ENCODE results near the gene ARMH3. TPM values are rescaled to one million over a fixed set of nuclear protein-coding genes. Genes with fewer than 3 reads are reported as not detected.

Gene ARMH3
- total RNA-seq, 4 donors from 2014 or later, result 9.7 to 14.9 (median 13.4) TPM

DNA sequence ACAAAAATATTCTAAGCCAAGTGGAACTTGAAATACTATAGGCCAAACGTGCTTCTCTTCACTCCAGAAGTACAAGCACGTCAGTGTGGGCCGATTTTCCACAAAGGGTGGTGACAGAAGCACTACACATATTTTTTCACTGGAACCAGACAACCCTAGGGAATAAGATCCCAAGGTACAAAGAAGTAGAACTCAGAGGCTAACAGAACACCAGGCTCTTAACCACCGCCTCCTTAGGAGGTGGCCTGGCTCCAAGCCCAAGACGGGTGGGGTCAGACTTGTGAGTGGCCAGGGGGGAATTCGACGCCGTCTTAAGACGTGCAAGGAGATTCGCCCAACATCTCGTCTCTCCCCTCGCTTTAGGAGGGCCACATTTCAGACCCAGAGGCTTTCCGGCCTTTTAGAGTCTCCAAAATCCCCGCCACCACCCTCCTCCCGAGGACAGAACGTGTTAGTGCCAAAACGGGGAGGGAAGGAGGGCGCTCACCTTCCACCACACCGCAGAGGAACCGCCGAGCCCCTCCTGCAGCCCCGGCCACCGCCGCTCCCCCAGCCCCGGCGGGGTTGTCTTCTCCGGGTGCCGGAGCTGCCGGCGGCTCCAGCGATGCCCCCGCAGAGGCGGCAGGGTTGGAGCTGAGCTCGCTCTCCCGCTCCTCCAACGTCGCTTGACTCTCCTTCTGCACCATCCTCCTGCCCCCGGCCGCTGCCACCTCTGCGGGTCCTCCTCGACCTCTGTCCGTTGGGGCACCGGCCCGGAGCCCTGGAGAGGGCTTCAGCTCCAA is 238.4 kb downstream of the ARMH3 start:
- intact Hi-C loops (cut with DNase I; ENCODE audit: low total_unique reads), result loop anchor here (1.0 to 10.0 kb wide), 7 partner anchors 35 to 1283 kb away; partner anchors contain the start of genes ACTR1A, BTRC, HIF1AN and HPS6

DNA sequence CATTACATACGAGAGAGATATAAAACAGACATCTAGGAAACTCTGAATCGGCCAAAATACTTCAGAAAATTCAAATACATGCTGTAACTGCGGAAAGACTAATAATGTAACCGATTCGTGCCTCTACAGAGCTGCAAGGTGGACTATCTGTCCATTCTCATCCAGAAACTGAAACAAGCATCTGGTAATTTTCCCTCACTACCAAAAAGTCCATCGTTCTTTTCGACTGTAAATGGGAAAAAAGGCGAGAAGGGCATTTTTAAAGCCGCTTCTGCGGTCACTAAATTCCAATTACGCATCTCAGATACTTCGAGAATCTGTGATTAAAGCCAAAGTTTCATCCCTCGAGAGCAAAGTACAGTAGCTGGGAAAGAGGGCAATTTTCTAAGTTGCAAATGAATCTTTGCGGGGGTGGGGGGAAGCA is 239.0 kb downstream of the ARMH3 start:
- no peak for ATAC-seq
- in situ Hi-C loops (cut with MboI; ENCODE audit: low sequenced_read_pairs in 4 of 4), result no loop called here
- TF ChIP-seq, protein P1, sequence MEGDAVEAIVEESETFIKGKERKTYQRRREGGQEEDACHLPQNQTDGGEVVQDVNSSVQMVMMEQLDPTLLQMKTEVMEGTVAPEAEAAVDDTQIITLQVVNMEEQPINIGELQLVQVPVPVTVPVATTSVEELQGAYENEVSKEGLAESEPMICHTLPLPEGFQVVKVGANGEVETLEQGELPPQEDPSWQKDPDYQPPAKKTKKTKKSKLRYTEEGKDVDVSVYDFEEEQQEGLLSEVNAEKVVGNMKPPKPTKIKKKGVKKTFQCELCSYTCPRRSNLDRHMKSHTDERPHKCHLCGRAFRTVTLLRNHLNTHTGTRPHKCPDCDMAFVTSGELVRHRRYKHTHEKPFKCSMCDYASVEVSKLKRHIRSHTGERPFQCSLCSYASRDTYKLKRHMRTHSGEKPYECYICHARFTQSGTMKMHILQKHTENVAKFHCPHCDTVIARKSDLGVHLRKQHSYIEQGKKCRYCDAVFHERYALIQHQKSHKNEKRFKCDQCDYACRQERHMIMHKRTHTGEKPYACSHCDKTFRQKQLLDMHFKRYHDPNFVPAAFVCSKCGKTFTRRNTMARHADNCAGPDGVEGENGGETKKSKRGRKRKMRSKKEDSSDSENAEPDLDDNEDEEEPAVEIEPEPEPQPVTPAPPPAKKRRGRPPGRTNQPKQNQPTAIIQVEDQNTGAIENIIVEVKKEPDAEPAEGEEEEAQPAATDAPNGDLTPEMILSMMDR (IDR thresholded peaks at IDR 0.05 in 4 of 5, conservative IDR thresholded peaks at IDR 0.05 in 1 of 5), result no peak
- no peak for TF ChIP-seq POLR2A (IDR thresholded peaks at IDR 0.05)
- Histone ChIP-seq H3K27ac (peak overlapping the region; percentile 93 to 100 (median 96)), H3K27me3 (no peaks in the 10 kb centered on the region), H3K36me3 (peaks cover 0 to 5% of the 10 kb centered on the region in 2 donors), H3K4me1 (peaks cover 40 to 42% of the 10 kb centered on the region in 2 donors), H3K4me3 (peak overlapping the region; percentile 82 to 99 (median 98)), H3K9me3 (no peaks in the 10 kb centered on the region)
- DNase-seq, result no peak
- intact Hi-C loops (cut with DNase I; ENCODE audit: low total_unique reads), result loop anchor here (5.0 to 10.0 kb wide), 4 partner anchors 300 to 1282 kb away; partner anchors contain the start of genes ACTR1A, BTRC, HIF1AN and SUFU

More for the DNA sequence above, 238.4 kb downstream of the ARMH3 start:
- H3K4me1 ChIP-seq, result peaks cover 38 to 39% of the 10 kb centered on the region in 2 donors
- DNase-seq (peak; percentile 84 to 89), ATAC-seq (peak; percentile 45 to 64)
- no peaks in the 10 kb centered on the region for H3K27me3 ChIP-seq
- TF ChIP-seq, protein P1 (IDR thresholded peaks at IDR 0.05 in 4 of 5, conservative IDR thresholded peaks at IDR 0.05 in 1 of 5), result no peak
- peak; percentile 22 to 30 for TF ChIP-seq POLR2A (IDR thresholded peaks at IDR 0.05)
- no peaks in the 10 kb centered on the region for H3K9me3 ChIP-seq
- peak overlapping the region; percentile 93 to 100 (median 96) for H3K27ac ChIP-seq
- peaks cover 0 to 3% of the 10 kb centered on the region in 2 donors for H3K36me3 ChIP-seq
- in situ Hi-C loops (cut with MboI; ENCODE audit: low sequenced_read_pairs in 4 of 4), result no loop called here
- peak overlapping the region; percentile 82 to 99 (median 98) for H3K4me3 ChIP-seq

DNA sequence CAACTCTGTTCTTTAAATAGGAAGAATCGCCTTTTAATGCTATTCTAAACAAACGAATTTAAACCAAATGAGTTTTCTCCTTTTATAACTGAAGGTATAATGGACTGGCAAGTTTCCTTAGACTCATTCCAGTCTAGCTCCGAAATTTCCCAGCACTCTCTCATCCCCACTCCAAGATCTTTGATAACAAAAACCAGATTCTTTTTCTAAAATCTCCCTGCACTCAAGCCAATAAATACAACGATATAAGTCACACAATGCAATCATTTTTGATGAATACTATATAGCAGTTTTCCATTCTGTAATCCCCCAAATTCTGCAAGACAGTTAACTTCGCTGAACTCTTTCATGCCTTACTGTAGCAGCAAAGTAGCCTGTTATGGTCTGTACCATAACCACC is 239.6 kb downstream of the ARMH3 start:
- intact Hi-C loops (cut with DNase I; ENCODE audit: low total_unique reads) (loop anchor here (5.0 to 10.0 kb wide), 4 partner anchors 301 to 1282 kb away; partner anchors contain the start of genes ACTR1A, BTRC, HIF1AN and SUFU), in situ Hi-C loops (cut with MboI; ENCODE audit: low sequenced_read_pairs in 4 of 4) (no loop called here)
- Histone ChIP-seq H3K27ac (peak overlapping the region in 3 of 4 donors; percentile 93 to 100 (median 99)), H3K4me1 (peaks cover 40 to 44% of the 10 kb centered on the region in 2 donors), H3K4me3 (peak overlapping the region; percentile 82 to 99 (median 98)), H3K36me3 (peaks cover 0 to 5% of the 10 kb centered on the region in 2 donors), H3K27me3 (no peaks in the 10 kb centered on the region), H3K9me3 (no peaks in the 10 kb centered on the region)
- DNase-seq (no peak), ATAC-seq (no peak)
- TF ChIP-seq, protein P1 (IDR thresholded peaks at IDR 0.05 in 4 of 5, conservative IDR thresholded peaks at IDR 0.05 in 1 of 5), result no peak
- no peak for TF ChIP-seq POLR2A (IDR thresholded peaks at IDR 0.05)

DNA sequence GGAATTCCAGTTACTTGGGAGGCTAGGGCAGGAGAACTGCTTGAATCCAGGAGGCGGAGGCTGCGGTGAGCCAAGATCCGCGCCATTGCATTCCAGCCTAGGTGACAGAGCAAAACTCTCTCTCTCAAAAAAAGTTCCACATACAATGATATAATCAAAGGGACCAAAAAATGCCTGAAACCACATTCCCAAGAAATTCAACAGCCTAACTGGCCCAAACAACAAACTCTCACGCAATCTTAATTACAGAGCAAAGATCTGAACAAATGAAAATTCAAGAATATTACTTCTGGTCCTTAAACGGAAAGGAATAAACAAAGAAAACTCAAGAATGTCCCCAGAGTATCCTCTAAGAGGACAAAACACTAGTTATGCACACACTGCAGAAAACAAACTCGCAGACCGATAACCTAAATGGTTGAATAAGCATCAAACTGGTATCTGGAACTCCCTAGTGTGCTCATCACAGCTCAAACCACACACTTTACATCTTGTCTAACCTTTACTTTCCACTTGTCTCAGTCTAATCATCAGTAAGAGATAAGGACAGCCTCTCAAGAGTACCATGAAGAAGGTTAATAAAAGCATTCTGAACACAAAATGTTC is 241.4 kb downstream of the ARMH3 start:
- H3K4me1 ChIP-seq, result peaks cover 39 to 44% of the 10 kb centered on the region in 2 donors
- TF ChIP-seq POLR2A (IDR thresholded peaks at IDR 0.05), result no peak
- TF ChIP-seq, protein P1 (IDR thresholded peaks at IDR 0.05 in 4 of 5, conservative IDR thresholded peaks at IDR 0.05 in 1 of 5), result no peak
- DNase-seq (no peak), ATAC-seq (no peak)
- H3K36me3 ChIP-seq, result peaks cover 0 to 16% of the 10 kb centered on the region in 2 donors
- no peaks in the 10 kb centered on the region for H3K9me3 ChIP-seq
- peak overlapping the region; percentile 82 to 99 (median 98) for H3K4me3 ChIP-seq
- intact Hi-C loops (cut with DNase I; ENCODE audit: low total_unique reads), result loop anchor here (5.0 to 10.0 kb wide), 4 partner anchors 303 to 1280 kb away; partner anchors contain the start of genes ACTR1A, BTRC, HIF1AN and SUFU
- in situ Hi-C loops (cut with MboI; ENCODE audit: low sequenced_read_pairs in 4 of 4), result no loop called here
- H3K27me3 ChIP-seq, result no peaks in the 10 kb centered on the region
- peak overlapping the region in 2 of 4 donors; percentile 1 to 39 for H3K27ac ChIP-seq

Data from gastrocnemius medialis (tissue), 4 donors.